GM12874 (cell line): Measurements from ENCODE around the gene ANAPC7.

ENCODE experiments used
- CTCF ChIP-seq: IDR thresholded peaks from 2 replicates; pipeline ENCODE4 v1.5.1; 2011; ENCODE audit warnings: low read depth, mild to moderate bottlenecking, control low read depth, low read length, moderate library complexity; ENCODE audit not compliant: insufficient read depth

Gene ANAPC7

GRCh38 chr12:110403146-110403975 is at the start of gene ANAPC7:
ANAPC7 (minus strand) TSS chr12:110403708; CDS start chr12:110403627, 81 bp downstream.
- TF ChIP-seq CTCF: no peak

- no peak for TF ChIP-seq CTCF
Observed at GRCh38 chr12:110451263-110451662, 47.8 kb upstream of the ANAPC7 start.

- peak; percentile 96 for TF ChIP-seq CTCF
Observed at GRCh38 chr12:110449799-110450497, 46.4 kb upstream of the ANAPC7 start, which contains the start of gene ARPC3. ARPC3 (minus strand) TSS chr12:110450337; CDS start chr12:110450260, 77 bp downstream.

GRCh38 chr12:110444455-110444854 is 40.9 kb upstream of the ANAPC7 start:
- no peak for TF ChIP-seq CTCF

- no peak for TF ChIP-seq CTCF
Observed at GRCh38 chr12:110436231-110436630, 32.7 kb upstream of the ANAPC7 start.

- no peak for TF ChIP-seq CTCF
Observed at GRCh38 chr12:110431957-110432587, 28.6 kb upstream of the ANAPC7 start.

- TF ChIP-seq CTCF: no peak
Observed at GRCh38 chr12:110426406-110426805, 22.9 kb upstream of the ANAPC7 start.
